K562 (cell line): ENCODE results near the gene SLC10A1. TPM values are rescaled to one million over a fixed set of nuclear protein-coding genes. Genes with fewer than 3 reads are reported as not detected.
A peak's percentile ranks its signal among the peaks of the same experiment; 100 is the strongest.

ENCODE experiments used
- E2F4 ChIP-seq: sonication (generic); formaldehyde crosslinking; IDR thresholded peaks from 2 replicates; pipeline ENCODE4 v1.8.0; 2022; ENCODE audit warnings: mild to moderate bottlenecking, low read depth, missing genetic modification reagents
- ETS1 ChIP-seq: conservative IDR thresholded peaks from 2 replicates; pipeline ENCODE4 v1.6.1; 2011; ENCODE audit warnings: low read depth, mild to moderate bottlenecking, low read length; ENCODE audit not compliant: control insufficient read depth
- FOS ChIP-seq: IDR thresholded peaks from 3 replicates; pipeline ENCODE4 v1.6.1; 2011; ENCODE audit not compliant: insufficient read length; ENCODE audit errors: extremely low read depth
- FOXK2 ChIP-seq, 2 experiments: fragments of 450-650 bp; IDR thresholded peaks in 1 of 2; conservative IDR thresholded peaks in 1 of 2; 2 replicates each; pipeline ENCODE4 v1.6.1; 2016; ENCODE audit warnings: low read depth in 2 of 2, mild to moderate bottlenecking in 1 of 2
- GMEB1 ChIP-seq: fragments of 250-450 bp; sonication (Bioruptor Pico); IDR thresholded peaks from 2 replicates; pipeline ENCODE4 v1.4.0; 2020; ENCODE audit warnings: mild to moderate bottlenecking
- HNRNPLL ChIP-seq: fragments of 200-400 bp; formaldehyde crosslinking; IDR thresholded peaks from 2 replicates; pipeline ENCODE4 v1.6.1; 2017; ENCODE audit warnings: low read length, low read depth, mild to moderate bottlenecking; ENCODE audit not compliant: poor library complexity, severe bottlenecking
- NUFIP1 ChIP-seq: fragments of 450-650 bp; IDR thresholded peaks from 2 replicates; pipeline ENCODE4 v1.6.1; 2018; ENCODE audit not compliant: partially characterized antibody
- POLR2H ChIP-seq: IDR thresholded peaks from 2 replicates; pipeline ENCODE4 v1.6.1; 2016; ENCODE audit warnings: missing genetic modification characterization, low read depth, mild to moderate bottlenecking, control low read depth, missing compliant biosample characterization, moderate library complexity
- RBM34 ChIP-seq: fragments of 200-400 bp; formaldehyde crosslinking; IDR thresholded peaks from 2 replicates; pipeline ENCODE4 v1.6.1; 2018; ENCODE audit warnings: low read length, borderline replicate concordance; ENCODE audit not compliant: insufficient read depth
- ZFP91 ChIP-seq: sonication (generic); formaldehyde crosslinking; IDR thresholded peaks from 2 replicates; pipeline ENCODE4 v1.8.0; 2022; ENCODE audit warnings: mild to moderate bottlenecking, missing genetic modification reagents
- ZNF232 ChIP-seq: sonication (generic); formaldehyde crosslinking; IDR thresholded peaks from 2 replicates; pipeline ENCODE4 v1.8.0; 2022; ENCODE audit warnings: mild to moderate bottlenecking, missing genetic modification reagents
- ZNF609 ChIP-seq: sonication (generic); formaldehyde crosslinking; IDR thresholded peaks from 2 replicates; pipeline ENCODE4 v1.8.1; 2023; ENCODE audit warnings: missing genetic modification reagents, mild to moderate bottlenecking, borderline replicate concordance
- ZNF655 ChIP-seq: fragments of 250-450 bp; sonication (Bioruptor Pico); IDR thresholded peaks from 2 replicates; pipeline ENCODE4 v1.5.0; 2021
- polyA plus RNA-seq, 8 experiments: library from polyadenylated mRNA; depleted of rRNA in 4 of 8; stranded (reverse) in 5 of 8; unstranded in 3 of 8; fragments of >200 nt; fragmentation: Nextera tagmentation in 2 of 8; fragmentation: Illumina TruSeq in 1 of 8; extraction: Ambion mirVana in 2 of 8; extraction: Trizol in 1 of 8; gene quantifications; 2 replicates each; pipeline versions ENCODE4 v1.2.1 to v1.2.3, GENCODE V29; 2011 to 2014; ENCODE audit warnings: inconsistent platforms in 1 of 8, missing spikeins in 1 of 8
- total RNA-seq, 7 experiments: library from RNA; depleted of rRNA in 6 of 7; stranded (reverse); fragments of >200 nt in 6 of 7; fragmentation: Illumina TruSeq in 2 of 7; extraction: Trizol in 2 of 7; gene quantifications; 2 replicates each; pipeline versions ENCODE4 v1.2.1 to v1.2.3, GENCODE V29; 2011 to 2021; ENCODE audit warnings: low replicate concordance in 1 of 7

The SLC10A1 gene
- total and polyA plus RNA-seq, 9 of the 15 experiments (the other 6 are each of a cell fraction or from before 2014, with no cell fraction given) = not detected

GRCh38 chr14:69766984-69767368 lies 30.1 kb downstream of the SLC10A1 start, which contains the start of gene SRSF5 (continued):
- TF ChIP-seq ZNF609 = no peak; the same call in 1 of the 2 replicates
- no peak for TF ChIP-seq NUFIP1
- TF ChIP-seq RBM34 = no peak
- 0 out of 2 replicates have a peak, but pooled peaks have one; percentile 49 for TF ChIP-seq ETS1
- TF ChIP-seq ZFP91 (CRISPR knock-in tag) = 0 out of 2 replicates have a peak, but pooled peaks have one; percentile 18
- TF ChIP-seq FOXK2 (conservative IDR thresholded peaks at IDR 0.05 in 1 of 2, IDR thresholded peaks at IDR 0.05 in 1 of 2; ENCODE audit: low read depth in 2 of 2) = peak; percentile 63 to 68; a peak in 3 of 4 replicates
- TF ChIP-seq HNRNPLL = peak; percentile 92
- TF ChIP-seq ZNF232 (CRISPR knock-in tag) = no peak
- TF ChIP-seq FOS = no peak
- no peak for TF ChIP-seq ZNF655 (CRISPR knock-in tag)
- peak; percentile 96 for TF ChIP-seq POLR2H (tag)
- peak; percentile 61 for TF ChIP-seq GMEB1
- no peak for TF ChIP-seq E2F4
